Stomach smooth muscle (tissue), 2 donors: ENCODE results near the gene GGTA1.
"Not testable (repeated sequence)": the region's sequence is repeated elsewhere in the genome, so short reads cannot be mapped to it uniquely, and the experiment has no call there.

ENCODE experiments used
- H3K27ac ChIP-seq: one replicate; pipeline ENCODE4 v1.7.0; 2013; ENCODE audit warnings: mild to moderate bottlenecking, low read length, inconsistent platforms
- H3K27me3 ChIP-seq, 2 donors: one replicate each; pipeline ENCODE4 v1.7.0; 2013; ENCODE audit warnings: low read length in 2 of 2; ENCODE audit not compliant: insufficient read depth in 2 of 2, control insufficient read depth in 1 of 2
- H3K36me3 ChIP-seq, 2 donors: one replicate each; pipeline ENCODE4 v1.7.0; 2013; ENCODE audit warnings: low read length in 2 of 2; ENCODE audit not compliant: control insufficient read depth in 2 of 2, insufficient read depth in 2 of 2
- H3K4me1 ChIP-seq: one replicate; pipeline ENCODE4 v1.7.0; 2013; ENCODE audit warnings: low read length; ENCODE audit not compliant: control insufficient read depth, insufficient read depth
- H3K4me3 ChIP-seq, 2 donors: one replicate each; pipeline ENCODE4 v1.7.0; 2013; ENCODE audit warnings: low read length in 2 of 2
- H3K9ac ChIP-seq, 2 donors: one replicate each; pipeline ENCODE4 v1.7.0; 2013; ENCODE audit warnings: low read length in 2 of 2, mild to moderate bottlenecking in 1 of 2
- H3K9me3 ChIP-seq, 2 donors: one replicate each; pipeline ENCODE4 v1.7.0; 2013; ENCODE audit warnings: low read length in 2 of 2; ENCODE audit not compliant: control insufficient read depth in 2 of 2
- donor health status: healthy.
- donor health status: Pancreatic carcinoma.

The GGTA1 gene

GRCh38 chr9:121528642-121529041 is 29.0 kb upstream of the GGTA1 start:
- Histone ChIP-seq H3K27me3 (no peaks in the 10 kb centered on the region), H3K9ac (no peak overlapping the region), H3K36me3 (no peaks in the 10 kb centered on the region), H3K4me3 (no peak overlapping the region), H3K4me1 (peaks cover 11% of the 10 kb centered on the region), H3K27ac (no peak overlapping the region), H3K9me3 (no peaks in the 10 kb centered on the region)

DNA sequence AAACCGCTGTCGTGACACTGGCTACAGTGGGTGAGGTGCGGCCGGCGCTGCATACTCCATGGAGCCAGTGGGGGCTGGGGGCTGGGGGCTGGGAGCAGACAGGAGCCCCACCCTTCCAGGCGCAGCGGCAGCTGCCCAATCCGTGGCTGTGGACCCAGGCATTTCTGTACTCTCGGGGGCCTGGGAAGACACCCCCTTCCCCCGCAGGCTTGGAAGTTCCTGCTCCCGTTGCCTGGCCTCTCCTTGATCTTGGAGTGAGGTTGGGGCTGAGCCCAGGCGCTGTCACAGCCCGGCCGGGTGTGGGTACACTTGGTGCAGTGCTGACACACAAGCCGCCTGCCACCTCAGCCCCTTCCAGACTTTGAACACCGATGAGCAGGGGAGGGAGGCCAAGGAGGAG is 27.7 kb upstream of the GGTA1 start:
- Histone ChIP-seq H3K4me1 (peaks cover 11% of the 10 kb centered on the region), H3K27ac (no peak overlapping the region), H3K9me3 (no peaks in the 10 kb centered on the region), H3K9ac (no peak overlapping the region), H3K4me3 (no peak overlapping the region), H3K36me3 (no peaks in the 10 kb centered on the region), H3K27me3 (no peaks in the 10 kb centered on the region)

DNA sequence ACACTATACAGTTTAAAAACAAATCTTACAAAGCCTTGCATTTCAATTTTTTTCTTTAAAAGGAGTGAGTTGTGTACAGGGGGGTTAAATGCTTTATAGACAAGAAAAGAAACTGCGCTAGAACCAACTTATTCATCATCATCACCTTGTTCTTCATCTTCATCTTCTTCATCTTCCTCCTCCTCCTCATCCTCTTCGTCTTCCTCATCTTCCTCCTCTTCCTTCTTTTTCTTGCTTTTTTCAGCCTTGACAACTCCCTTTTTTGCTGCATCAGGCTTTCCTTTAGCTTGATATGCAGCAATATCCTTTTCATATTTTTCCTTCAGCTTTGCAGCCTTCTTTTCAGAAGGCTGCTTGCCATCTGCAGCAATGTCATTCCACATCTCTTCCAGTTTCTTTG is 20.0 kb upstream of the GGTA1 start:
- not testable (repeated sequence) for H3K4me1 ChIP-seq, H3K36me3 ChIP-seq, H3K27ac ChIP-seq, H3K27me3 ChIP-seq, H3K4me3 ChIP-seq, H3K9ac ChIP-seq, H3K9me3 ChIP-seq

DNA sequence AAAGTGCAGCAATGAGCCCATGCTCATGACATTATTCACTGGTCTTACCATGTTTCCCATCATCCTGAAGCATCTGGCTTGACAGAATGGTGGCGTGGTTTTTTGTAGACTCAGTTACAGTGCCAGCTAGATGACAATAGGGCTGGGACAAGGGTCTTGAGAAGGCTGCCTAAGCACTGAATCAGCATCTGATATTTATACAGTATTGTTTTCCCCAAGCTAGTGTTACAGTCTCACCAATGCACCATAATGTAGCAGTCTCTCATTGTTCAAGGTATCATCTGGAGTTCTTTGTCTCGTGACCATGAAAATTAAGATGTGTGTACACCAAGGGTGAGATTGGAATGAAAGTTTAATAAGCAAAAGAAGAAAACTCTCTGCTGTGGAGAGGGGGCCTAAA is 19.0 kb upstream of the GGTA1 start:
- Histone ChIP-seq H3K27ac (no peak overlapping the region), H3K9me3 (no peaks in the 10 kb centered on the region), H3K9ac (no peak overlapping the region), H3K4me3 (no peak overlapping the region), H3K4me1 (no peaks in the 10 kb centered on the region), H3K27me3 (no peaks in the 10 kb centered on the region), H3K36me3 (no peaks in the 10 kb centered on the region)

DNA sequence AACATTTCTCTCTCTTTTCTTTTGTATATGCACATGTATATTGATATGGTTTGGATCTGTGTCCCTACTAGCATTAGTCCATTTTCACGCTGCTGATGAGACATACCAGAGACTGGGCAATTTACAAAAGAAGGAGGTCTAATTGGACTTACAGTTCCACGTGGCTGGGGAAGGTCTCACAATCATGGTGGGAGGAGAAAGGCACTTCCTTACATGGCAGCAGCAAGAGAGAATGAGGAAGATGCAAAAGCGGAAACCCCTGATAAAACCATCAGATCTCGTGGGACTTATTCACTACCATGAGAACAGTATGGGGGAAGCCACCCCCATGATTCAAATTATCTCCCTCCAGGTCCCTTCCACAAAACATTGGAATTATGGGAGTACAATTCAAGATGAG is 13.5 kb upstream of the GGTA1 start:
- not testable (repeated sequence) for H3K36me3 ChIP-seq, H3K27me3 ChIP-seq, H3K9me3 ChIP-seq, H3K4me3 ChIP-seq, H3K9ac ChIP-seq, H3K4me1 ChIP-seq, H3K27ac ChIP-seq

- peaks cover 10% of the 10 kb centered on the region for H3K4me1 ChIP-seq
- no peaks in the 10 kb centered on the region for H3K27me3 ChIP-seq
- no peak overlapping the region for H3K9ac ChIP-seq
- H3K4me3 ChIP-seq, result no peak overlapping the region
- H3K9me3 ChIP-seq, result no peaks in the 10 kb centered on the region
- no peaks in the 10 kb centered on the region for H3K36me3 ChIP-seq
- no peak overlapping the region for H3K27ac ChIP-seq
These were observed 11.3 kb upstream of the GGTA1 start for GRCh38 chr9:121510766-121511550.

- H3K9me3 ChIP-seq, result no peaks in the 10 kb centered on the region
- H3K9ac ChIP-seq, result no peak overlapping the region
- no peaks in the 10 kb centered on the region for H3K27me3 ChIP-seq
- H3K36me3 ChIP-seq, result no peaks in the 10 kb centered on the region
- H3K4me1 ChIP-seq, result peaks cover 10% of the 10 kb centered on the region
- no peak overlapping the region for H3K4me3 ChIP-seq
- H3K27ac ChIP-seq, result no peak overlapping the region
These were observed 9.5 kb upstream of the GGTA1 start for GRCh38 chr9:121509180-121509579.

DNA sequence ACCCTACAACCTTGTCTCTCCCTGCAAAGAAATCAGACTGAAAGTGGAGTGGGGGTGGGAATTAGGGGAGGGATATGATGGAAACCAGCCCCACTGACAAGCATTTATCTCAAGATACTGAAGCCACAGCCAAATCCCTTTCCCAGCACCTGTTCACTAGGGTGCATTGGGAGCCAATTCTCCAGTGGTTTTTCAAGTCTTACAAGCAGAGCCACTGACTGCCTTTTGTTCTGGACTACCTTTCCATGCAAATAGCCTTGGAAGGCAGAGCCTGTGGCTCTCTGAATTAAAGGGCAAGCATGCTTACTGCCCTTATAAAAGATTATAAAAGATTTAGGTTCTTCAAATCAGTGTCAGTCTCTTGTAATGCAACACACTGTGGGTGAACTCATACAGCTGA is 8.8 kb upstream of the GGTA1 start:
- no peak overlapping the region for H3K4me3 ChIP-seq
- no peak overlapping the region for H3K9ac ChIP-seq
- H3K27me3 ChIP-seq, result no peaks in the 10 kb centered on the region
- H3K36me3 ChIP-seq, result no peaks in the 10 kb centered on the region
- H3K4me1 ChIP-seq, result peaks cover 10% of the 10 kb centered on the region
- H3K27ac ChIP-seq, result no peak overlapping the region
- no peaks in the 10 kb centered on the region for H3K9me3 ChIP-seq

GRCh38 chr9:121505903-121506735 is 6.5 kb upstream of the GGTA1 start:
- Histone ChIP-seq H3K4me3 (no peak overlapping the region), H3K9me3 (no peaks in the 10 kb centered on the region), H3K9ac (no peak overlapping the region), H3K27ac (no peak overlapping the region), H3K36me3 (no peaks in the 10 kb centered on the region), H3K27me3 (no peaks in the 10 kb centered on the region), H3K4me1 (peaks cover 7% of the 10 kb centered on the region)

DNA sequence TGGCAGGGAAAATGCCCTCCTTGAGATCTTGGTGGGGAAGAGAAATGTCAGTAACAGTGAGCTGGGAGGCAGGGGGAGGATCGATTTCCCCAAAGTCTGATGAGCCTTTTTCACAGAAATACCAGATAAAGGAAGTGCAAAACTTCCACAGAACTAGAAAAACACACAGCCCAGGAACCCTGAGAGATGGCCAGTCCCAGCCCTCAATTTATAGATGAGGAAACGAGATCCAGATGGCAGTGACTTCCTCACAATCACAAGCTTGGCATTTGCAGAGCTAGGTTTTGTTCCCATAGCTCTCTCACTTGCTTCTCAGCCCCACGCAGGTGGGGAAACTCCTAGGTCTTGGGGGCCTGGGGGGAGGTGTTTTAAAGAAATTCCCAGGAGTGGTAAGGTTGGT is 3.8 kb upstream of the GGTA1 start:
- no peaks in the 10 kb centered on the region for H3K9me3 ChIP-seq
- peaks cover 19% of the 10 kb centered on the region for H3K4me1 ChIP-seq
- no peaks in the 10 kb centered on the region for H3K27me3 ChIP-seq
- H3K4me3 ChIP-seq, result no peak overlapping the region
- H3K36me3 ChIP-seq, result no peaks in the 10 kb centered on the region
- no peak overlapping the region for H3K27ac ChIP-seq
- H3K9ac ChIP-seq, result no peak overlapping the region

DNA sequence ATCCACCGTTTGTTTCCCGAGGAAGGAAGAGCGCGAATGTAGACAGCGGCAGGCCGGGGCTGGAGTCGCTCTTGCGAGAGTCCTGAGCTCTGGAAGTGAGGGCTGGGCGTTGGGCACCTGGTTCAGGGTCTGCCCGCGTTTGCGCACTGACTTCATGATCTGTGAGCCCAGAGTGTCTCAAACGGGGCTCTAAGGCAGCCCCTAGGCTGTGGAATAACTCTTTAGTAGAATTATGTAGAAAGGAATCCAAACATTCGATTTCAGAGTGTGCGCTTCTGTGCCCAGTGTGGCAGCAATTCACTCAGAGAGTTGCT is 478 bp upstream of the GGTA1 start:
- Histone ChIP-seq H3K9me3 (no peaks in the 10 kb centered on the region), H3K27ac (peak overlapping the region; percentile 53), H3K27me3 (no peaks in the 10 kb centered on the region), H3K4me3 (peak overlapping the region; percentile 81 to 86), H3K36me3 (no peaks in the 10 kb centered on the region), H3K4me1 (peaks cover 30% of the 10 kb centered on the region), H3K9ac (peak overlapping the region; percentile 54 to 68)
